SK-MEL-5 (cell line): ENCODE results near the gene REEP6. TPM values are rescaled to one million over a fixed set of nuclear protein-coding genes. Genes with fewer than 3 reads are reported as not detected.
"Not testable (repeated sequence)": the region's sequence is repeated elsewhere in the genome, so short reads cannot be mapped to it uniquely, and the experiment has no call there.

Experiments
- DNase-seq: peaks from one replicate; pipeline ENCODE4 v3.0.0-alpha.2; 2016; ENCODE audit warnings: low read depth, low spot score
- in situ Hi-C: cut with HindIII; loops from 2 replicates; pipeline ENCODE4 v1.10.0; 2016; ENCODE audit warnings: low sequenced_read_pairs, high pct_unique_total_duplicates, low pct_unique_long_range_greater_than_20kb
- total RNA-seq: library from RNA; depleted of rRNA; stranded (reverse); fragments of >200 nt; shearing (Covaris generic); gene quantifications from 2 replicates; pipeline ENCODE4 v1.2.3, GENCODE V29; 2014

Gene REEP6
- total RNA-seq, 1 experiment from 2014 or later, result 3.2 TPM

DNA sequence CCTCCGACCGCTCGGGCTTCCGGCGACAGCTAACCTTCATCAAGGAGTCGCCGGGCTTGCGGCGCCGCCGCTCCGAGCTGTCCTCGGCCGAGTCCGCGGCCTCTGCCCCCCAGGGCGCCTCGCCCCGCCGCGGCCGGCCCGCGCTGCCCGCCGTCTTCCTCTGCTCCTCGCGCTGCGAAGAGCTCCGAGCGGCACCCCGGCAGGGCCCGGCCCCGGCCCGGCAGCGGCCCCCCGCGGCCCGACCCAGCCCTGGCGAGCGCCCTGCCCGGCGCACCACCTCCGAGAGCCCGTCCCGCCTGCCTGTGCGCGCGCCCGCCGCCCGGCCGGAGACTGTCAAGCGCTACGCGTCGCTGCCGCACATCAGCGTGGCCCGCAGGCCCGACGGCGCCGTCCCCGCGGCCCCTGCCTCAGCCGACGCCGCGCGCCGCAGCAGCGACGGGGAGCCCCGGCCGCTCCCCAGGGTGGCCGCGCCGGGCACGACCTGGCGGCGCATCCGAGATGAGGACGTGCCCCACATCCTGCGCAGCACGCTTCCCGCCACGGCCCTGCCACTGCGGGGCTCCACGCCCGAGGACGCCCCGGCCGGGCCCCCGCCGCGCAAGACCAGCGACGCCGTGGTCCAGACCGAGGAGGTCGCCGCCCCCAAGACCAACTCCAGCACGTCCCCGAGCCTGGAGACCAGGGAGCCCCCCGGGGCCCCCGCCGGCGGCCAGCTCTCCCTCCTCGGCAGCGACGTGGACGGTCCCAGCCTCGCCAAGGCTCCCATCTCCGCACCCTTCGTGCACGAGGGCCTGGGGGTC lies 21.5 kb upstream of the REEP6 start:
- in situ Hi-C loops, result no loop called here
- DNase-seq, result no peak

GRCh38 chr19:1470055-1470304 lies 21.0 kb upstream of the REEP6 start:
- no peak for DNase-seq
- in situ Hi-C loops, result no loop called here

- in situ Hi-C loops, result no loop called here
- no peak for DNase-seq
These were observed 20.5 kb upstream of the REEP6 start for GRCh38 chr19:1470305-1471009.

- DNase-seq, result no peak
- in situ Hi-C loops, result no loop called here
These were observed 19.9 kb upstream of the REEP6 start for GRCh38 chr19:1471010-1471514.

GRCh38 chr19:1471515-1472160 lies 19.3 kb upstream of the REEP6 start:
- no peak for DNase-seq
- in situ Hi-C loops, result no loop called here

GRCh38 chr19:1472231-1473084 lies 18.5 kb upstream of the REEP6 start:
- no peak for DNase-seq
- in situ Hi-C loops, result no loop called here

DNA sequence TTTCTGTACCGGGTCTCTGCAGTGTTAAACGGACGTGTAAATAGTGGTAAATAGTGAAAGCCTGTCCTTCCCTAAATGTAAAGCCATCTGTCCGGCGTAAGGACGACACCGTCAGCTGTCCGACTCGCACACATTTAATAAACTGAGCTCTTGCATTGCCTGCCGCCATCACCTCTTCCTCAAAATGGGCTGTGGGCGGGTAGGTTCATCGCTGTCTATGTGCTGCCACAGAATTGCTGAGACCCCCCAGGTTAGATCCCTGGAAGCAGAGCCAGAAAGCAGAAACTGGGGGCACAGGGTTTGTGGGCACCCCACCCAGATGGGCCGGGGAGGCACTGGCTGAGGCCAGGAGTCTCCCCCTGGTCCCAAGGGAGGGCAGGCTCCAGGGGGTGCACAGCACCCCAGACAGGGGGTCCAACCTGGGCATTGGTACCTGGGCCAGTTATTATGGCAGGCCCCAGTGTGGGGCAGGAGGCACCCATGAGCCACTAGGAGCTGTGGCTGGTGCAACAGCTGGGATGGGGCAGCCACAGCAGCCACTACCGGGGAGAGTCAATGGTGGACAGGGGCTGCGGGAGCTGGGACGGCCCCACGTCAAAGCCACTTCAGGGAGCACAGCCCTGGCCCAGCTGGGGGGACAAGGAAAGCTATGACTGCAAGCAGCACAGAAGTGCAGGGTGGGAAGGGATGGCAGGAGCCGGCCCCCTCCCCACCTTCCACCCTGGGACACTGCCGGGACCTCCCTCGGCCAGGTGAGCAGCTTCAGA lies 17.7 kb upstream of the REEP6 start:
- in situ Hi-C loops, result no loop called here
- DNase-seq, result no peak

DNA sequence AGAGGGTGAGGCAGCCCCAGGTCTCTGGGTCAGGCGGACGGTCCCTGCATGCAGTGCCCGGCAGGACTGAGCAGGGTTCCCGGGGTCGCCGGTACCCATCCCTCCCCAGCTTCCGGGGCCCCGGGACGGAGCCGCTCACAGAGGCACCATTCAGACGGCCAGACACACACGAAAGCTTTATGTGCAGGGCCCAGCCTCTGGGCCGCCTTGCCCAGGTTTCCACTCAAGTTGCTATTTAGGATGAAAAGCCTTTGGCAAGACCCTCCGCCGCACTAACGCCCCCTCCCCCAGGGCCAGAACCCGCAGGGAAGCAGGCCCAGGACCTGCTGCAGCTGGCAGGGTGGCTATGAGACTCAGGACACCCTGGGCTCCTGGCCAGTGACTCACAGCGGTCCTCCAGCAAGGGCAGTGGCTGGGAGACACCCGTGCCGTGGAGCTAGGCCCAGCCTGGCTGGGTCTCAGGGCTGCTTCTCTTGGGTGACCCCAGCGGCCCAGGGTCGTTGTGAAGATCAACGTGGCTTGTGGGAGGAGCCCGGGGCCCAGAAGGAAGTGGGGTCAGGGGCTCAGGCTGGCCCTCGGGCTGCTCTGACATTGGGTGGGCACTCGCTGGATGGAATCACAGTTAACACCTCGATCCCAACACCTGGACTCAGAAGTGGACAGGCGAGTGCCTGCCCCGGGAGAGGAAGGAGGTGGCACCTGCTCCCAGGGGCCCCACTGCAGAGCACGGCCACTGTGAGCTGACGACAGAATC lies 16.8 kb upstream of the REEP6 start:
- DNase-seq, result no peak
- in situ Hi-C loops, result no loop called here

- in situ Hi-C loops, result no loop called here
- no peak for DNase-seq
These were observed 16.1 kb upstream of the REEP6 start for GRCh38 chr19:1474765-1475351.

- in situ Hi-C loops, result no loop called here
- no peak for DNase-seq
These were observed 15.1 kb upstream of the REEP6 start for GRCh38 chr19:1475751-1476437.

DNA sequence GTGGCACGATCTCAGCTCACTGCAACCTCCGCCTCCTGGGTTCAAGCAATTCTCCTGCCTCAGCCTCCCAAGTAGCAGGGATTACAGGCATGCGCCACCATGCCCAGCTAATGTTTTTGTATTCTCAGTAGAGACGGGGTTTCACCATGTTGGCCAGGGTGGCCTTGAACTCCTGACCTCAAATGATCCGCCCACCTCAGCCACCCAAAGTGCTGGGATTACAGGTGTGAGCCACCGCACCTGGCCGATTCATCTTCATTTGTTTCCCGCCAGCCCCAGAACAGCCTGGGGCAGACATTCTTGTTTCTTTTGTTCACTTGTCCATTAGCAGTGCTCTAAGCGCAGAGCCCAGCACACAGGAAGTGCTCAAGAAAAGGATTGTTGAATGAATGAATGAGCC lies 13.9 kb upstream of the REEP6 start:
- DNase-seq, in situ Hi-C loops: not testable (repeated sequence)

DNA sequence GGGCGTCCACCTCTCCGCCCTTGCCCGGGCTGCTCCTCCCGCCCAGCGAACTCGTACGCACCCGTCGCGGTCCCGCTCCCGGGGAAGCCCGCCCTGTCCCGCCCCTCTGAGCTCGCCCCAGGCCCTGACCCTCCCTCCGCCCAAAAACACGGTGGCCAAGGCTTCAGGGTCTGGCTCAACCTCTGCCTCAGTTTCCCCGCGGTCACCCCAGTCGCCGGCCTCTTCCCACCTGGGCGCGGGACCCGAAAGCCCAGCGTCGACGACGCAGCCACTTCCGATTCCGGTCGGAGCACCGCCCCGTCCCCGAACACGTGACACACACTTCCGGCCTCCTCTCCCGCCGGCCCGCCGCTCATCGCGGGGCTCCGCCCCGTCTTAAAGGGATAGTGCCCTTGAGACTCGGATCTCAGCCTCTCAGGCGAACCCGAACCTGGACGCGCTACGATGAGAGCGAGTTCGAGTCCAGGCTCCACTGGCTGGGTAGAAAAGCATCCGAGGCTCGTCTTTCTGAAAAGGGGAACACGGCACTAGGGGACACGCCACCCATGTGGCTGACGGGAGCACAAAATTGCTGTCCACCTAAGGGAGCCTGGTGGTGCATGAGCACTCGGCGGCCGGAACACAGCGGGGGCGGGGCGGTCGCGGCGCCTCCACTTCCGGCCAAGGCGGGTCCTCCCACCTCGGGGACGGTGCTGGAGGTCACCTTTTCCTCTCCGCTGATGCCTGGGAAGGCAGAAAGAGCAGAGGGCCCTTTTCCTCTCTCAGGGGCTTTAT lies 11.9 kb upstream of the REEP6 start, which contains the start of gene C19orf25:
Gene C19orf25, minus strand, starts transcription at position 282 of the 774 bp plus-strand sequence. CDS start 312 bp downstream, outside the sequence.
- in situ Hi-C loops, result no loop called here
- DNase-seq, result peak; percentile 91

DNA sequence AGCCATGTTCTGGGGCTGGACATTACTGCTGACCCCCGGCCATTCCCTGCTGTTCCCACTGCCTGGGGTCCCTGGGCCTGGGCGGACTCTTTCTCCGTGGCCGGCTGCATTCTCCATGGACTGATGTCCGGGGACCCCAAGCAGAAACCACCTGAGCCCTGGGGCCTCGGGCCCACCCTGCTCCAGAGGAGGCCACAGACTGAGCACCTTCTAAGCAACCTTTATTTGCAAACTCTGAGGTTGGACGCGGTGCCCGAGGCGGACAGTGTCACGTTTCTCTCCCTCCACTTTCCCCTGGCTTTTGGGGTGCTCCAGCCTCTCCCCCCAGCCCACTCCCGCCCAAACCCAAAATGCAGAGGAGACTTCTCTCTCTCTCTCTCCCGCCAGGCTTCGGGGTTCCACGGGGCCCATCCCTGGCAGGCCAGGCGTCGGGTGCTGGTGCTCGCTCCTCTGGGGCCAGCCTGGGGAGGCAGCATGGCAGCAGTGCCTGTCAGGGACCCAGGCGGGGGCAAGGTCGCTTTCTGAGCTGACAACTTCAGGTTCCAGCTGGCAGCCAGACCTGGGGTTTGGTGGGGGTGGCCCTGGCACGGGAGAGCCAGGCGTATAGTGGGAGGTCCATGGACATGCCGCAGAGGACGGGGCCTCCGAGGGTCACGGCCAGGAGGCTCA lies 9.6 kb upstream of the REEP6 start:
- no peak for DNase-seq
- in situ Hi-C loops, result no loop called here

DNA sequence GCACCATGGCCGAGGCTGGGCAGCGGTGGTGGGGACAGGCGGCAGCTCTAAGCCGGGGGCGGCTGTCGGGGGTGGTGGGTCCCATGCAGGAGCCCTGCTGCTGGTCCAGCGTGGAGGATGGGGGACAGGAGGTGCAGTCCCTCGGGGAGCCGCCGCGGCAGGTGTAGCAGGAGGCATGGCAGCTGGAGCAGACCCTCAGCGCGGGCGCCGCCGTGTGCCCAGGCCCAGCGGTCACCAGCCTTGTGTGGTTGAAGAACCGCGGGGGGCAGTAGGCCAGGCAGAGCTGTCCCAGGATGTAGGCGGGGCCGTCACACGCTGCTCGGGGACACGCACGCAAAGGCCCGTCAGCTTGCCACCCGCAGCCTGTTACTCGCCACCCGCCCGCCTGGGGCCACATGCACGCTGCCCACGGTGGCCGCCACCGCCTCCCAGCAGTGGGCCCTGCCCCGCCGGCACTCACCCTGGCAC lies 9.1 kb upstream of the REEP6 start:
- DNase-seq, result no peak
- in situ Hi-C loops, result no loop called here
